ENCODE data around the gene PKNOX1.
"Not testable (repeated sequence)": the region's sequence is repeated elsewhere in the genome, so short reads cannot be mapped to it uniquely, and the experiment has no call there.

PKNOX1 gene

DNA sequence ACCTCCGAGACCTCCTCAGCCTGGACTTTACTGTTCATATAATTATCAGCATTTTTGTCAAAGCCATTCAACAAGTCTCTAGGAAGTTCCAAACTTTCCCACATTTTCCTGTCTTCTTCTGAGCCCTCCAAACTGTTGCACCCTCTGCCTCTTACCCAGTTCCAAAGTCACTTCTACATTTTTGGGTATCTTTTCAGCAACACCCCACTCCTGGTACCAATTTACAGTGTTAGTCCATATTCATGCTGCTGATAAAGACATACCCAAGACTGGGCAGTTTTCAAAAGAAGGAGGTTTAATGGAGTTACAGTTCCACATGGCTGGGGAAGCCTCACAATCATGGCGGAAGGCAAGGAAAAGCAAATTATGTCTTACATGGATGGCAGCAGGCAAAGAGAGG lies 25.7 kb downstream of the PKNOX1 start:
- not testable (repeated sequence) for H3K4me3 ChIP-seq (ENCODE audit: insufficient read depth, low read depth, low read length, poor library complexity, severe bottlenecking); DNase-seq; H3K27ac ChIP-seq (ENCODE audit: insufficient read depth, low read length, poor library complexity, severe bottlenecking); H3K27me3 ChIP-seq (replicated peaks; ENCODE audit: control insufficient read depth, insufficient read depth, low read length, poor library complexity, severe bottlenecking); H3K9me3 ChIP-seq (ENCODE audit: control insufficient read depth, low read length); H3K36me3 ChIP-seq (ENCODE audit: control insufficient read depth, insufficient read depth, low read length); H3K4me1 ChIP-seq (ENCODE audit: control insufficient read depth, insufficient read depth, low read length, poor library complexity, severe bottlenecking)

DNA sequence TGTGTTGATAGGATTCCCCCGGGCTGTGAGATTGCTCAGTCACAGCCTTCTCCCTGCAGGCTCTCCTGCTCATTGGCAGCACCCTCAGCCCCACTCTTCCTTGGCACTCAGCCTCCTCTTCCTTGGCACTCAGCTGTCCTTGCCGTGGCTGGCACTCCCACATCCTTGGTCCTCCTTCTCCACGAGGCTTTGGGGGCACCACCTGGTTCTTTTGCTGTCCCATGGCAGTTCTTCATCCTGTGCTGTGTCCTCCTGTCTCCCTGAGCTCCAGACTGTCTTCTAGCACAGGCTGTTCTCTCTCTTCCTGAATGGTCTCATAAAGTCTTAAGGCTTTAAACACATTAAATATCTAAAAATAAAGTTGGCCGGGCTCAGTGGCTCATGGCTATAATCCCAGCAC lies 27.0 kb downstream of the PKNOX1 start:
- Histone ChIP-seq H3K4me1 (ENCODE audit: control insufficient read depth, insufficient read depth, low read length, poor library complexity, severe bottlenecking) (no peaks in the 10 kb centered on the region), H3K27me3 (replicated peaks; ENCODE audit: control insufficient read depth, insufficient read depth, low read length, poor library complexity, severe bottlenecking) (no peaks in the 10 kb centered on the region), H3K27ac (ENCODE audit: insufficient read depth, low read length, poor library complexity, severe bottlenecking) (no peak overlapping the region), H3K36me3 (ENCODE audit: control insufficient read depth, insufficient read depth, low read length) (peaks cover 10% of the 10 kb centered on the region), H3K9me3 (ENCODE audit: control insufficient read depth, low read length) (no peaks in the 10 kb centered on the region), H3K4me3 (ENCODE audit: insufficient read depth, low read depth, low read length, poor library complexity, severe bottlenecking) (no peak overlapping the region)
- DNase-seq = no peak

DNA sequence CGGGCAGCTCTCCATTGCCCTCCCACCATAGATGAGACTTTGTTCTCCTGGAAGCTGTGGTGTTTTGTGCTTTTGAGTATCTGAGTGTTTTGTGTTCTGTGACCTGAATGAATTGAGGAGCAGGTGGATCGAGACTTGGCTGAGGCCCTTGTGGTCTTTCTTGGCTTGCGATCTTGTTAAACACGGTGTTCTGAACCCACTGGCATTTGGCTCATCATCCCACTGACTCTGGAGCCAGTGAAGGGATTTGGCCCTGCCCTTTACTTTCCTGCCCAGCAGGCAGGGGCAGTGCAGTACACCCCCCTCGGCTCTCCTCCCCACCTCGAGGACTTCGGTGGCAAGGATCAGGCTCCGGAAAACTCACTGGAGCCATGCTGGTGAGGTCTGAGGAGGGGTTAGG lies 30.6 kb downstream of the PKNOX1 start:
- Histone ChIP-seq H3K36me3 (ENCODE audit: control insufficient read depth, insufficient read depth, low read length) (peaks cover 25% of the 10 kb centered on the region), H3K27ac (ENCODE audit: insufficient read depth, low read length, poor library complexity, severe bottlenecking) (no peak overlapping the region), H3K9me3 (ENCODE audit: control insufficient read depth, low read length) (no peaks in the 10 kb centered on the region), H3K4me3 (ENCODE audit: insufficient read depth, low read depth, low read length, poor library complexity, severe bottlenecking) (no peak overlapping the region), H3K27me3 (replicated peaks; ENCODE audit: control insufficient read depth, insufficient read depth, low read length, poor library complexity, severe bottlenecking) (no peaks in the 10 kb centered on the region), H3K4me1 (ENCODE audit: control insufficient read depth, insufficient read depth, low read length, poor library complexity, severe bottlenecking) (no peaks in the 10 kb centered on the region)
- DNase-seq = no peak

DNA sequence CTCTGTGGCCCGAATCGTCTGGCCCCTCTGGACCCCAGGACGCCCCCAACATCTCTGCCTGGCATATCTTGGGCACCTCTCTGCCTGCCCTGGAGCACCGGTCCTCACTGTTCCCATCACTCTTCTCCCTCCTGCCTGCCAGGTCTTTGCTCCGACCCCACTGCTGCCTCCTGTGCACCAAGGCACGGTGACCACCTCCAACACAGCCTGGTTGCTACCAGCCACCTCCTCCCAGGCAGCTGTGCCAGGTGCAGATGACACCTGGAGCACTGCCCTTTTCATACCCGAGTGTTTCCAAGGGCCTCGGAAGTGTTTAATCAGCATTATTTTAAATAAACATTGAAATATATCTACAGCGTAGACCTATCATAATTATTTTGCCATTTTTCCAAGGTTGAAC lies 31.3 kb downstream of the PKNOX1 start:
- DNase-seq = no peak
- Histone ChIP-seq H3K9me3 (ENCODE audit: control insufficient read depth, low read length) (no peaks in the 10 kb centered on the region), H3K4me1 (ENCODE audit: control insufficient read depth, insufficient read depth, low read length, poor library complexity, severe bottlenecking) (no peaks in the 10 kb centered on the region), H3K27me3 (replicated peaks; ENCODE audit: control insufficient read depth, insufficient read depth, low read length, poor library complexity, severe bottlenecking) (no peaks in the 10 kb centered on the region), H3K4me3 (ENCODE audit: insufficient read depth, low read depth, low read length, poor library complexity, severe bottlenecking) (no peak overlapping the region), H3K36me3 (ENCODE audit: control insufficient read depth, insufficient read depth, low read length) (peaks cover 25% of the 10 kb centered on the region), H3K27ac (ENCODE audit: insufficient read depth, low read length, poor library complexity, severe bottlenecking) (no peak overlapping the region)

DNA sequence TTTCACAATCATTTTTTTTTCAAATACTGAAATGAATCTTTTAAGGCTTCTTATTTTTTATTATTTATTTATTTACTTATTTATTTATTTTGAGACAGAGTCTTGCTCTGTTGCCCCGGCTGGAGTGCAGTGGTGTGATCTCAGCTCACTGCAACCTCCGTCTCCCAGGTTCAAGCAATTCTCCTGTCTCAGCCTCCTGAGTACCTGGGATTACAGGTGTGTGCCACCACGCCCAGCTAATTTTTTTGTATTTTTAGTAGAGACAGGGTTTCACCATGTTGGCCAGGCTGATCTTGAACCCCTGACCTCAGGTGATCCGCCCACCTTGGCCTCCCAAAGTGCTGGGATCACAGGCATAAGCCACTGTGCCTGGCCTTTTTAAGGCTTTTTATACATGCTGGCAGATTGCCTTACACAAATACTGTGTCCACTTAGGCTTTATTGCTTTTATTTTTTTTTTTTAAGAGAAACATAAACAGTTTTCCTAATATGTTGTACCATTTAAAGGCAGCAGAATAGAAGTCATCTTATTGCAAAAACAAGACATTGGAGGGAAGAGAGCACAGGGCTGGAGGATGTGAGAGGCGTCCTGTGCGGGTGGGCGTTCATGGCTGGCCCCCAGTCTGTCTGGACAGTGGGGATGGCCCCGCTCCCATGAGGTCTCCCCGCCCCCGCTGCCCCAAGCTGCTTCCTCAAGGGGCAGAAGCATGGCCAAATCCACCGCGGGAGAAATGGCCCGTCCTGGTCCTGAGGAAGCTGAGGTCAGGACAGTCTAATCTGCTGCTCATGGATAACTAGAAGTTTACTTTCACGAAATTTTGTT lies 31.9 kb downstream of the PKNOX1 start:
- not testable (repeated sequence) for H3K9me3 ChIP-seq (ENCODE audit: control insufficient read depth, low read length); DNase-seq; H3K27ac ChIP-seq (ENCODE audit: insufficient read depth, low read length, poor library complexity, severe bottlenecking); H3K27me3 ChIP-seq (replicated peaks; ENCODE audit: control insufficient read depth, insufficient read depth, low read length, poor library complexity, severe bottlenecking); H3K4me1 ChIP-seq (ENCODE audit: control insufficient read depth, insufficient read depth, low read length, poor library complexity, severe bottlenecking); H3K4me3 ChIP-seq (ENCODE audit: insufficient read depth, low read depth, low read length, poor library complexity, severe bottlenecking)
- H3K36me3 ChIP-seq (ENCODE audit: control insufficient read depth, insufficient read depth, low read length) = peaks cover 26% of the 10 kb centered on the region

DNA sequence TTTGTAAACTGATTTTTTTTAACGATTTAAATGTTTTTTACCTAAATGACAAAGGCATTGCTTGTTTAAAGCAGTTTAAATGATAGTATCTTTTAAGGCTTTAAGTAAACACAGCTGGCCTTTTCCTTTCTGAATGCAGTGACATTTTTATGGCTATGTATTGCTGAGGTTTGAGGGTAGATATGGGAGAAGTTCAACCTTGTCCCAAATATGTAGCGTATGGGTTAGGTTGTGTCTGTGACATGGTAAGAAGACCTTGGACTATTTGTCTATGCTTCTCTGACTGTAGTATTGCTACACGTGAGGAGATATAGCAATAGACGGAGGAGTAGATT lies 32.5 kb downstream of the PKNOX1 start:
- H3K27me3 ChIP-seq (replicated peaks; ENCODE audit: control insufficient read depth, insufficient read depth, low read length, poor library complexity, severe bottlenecking) = no peaks in the 10 kb centered on the region
- peaks cover 30% of the 10 kb centered on the region for H3K36me3 ChIP-seq (ENCODE audit: control insufficient read depth, insufficient read depth, low read length)
- no peak for DNase-seq
- no peak overlapping the region for H3K4me3 ChIP-seq (ENCODE audit: insufficient read depth, low read depth, low read length, poor library complexity, severe bottlenecking)
- no peaks in the 10 kb centered on the region for H3K4me1 ChIP-seq (ENCODE audit: control insufficient read depth, insufficient read depth, low read length, poor library complexity, severe bottlenecking)
- H3K9me3 ChIP-seq (ENCODE audit: control insufficient read depth, low read length) = no peaks in the 10 kb centered on the region
- H3K27ac ChIP-seq (ENCODE audit: insufficient read depth, low read length, poor library complexity, severe bottlenecking) = no peak overlapping the region

DNA sequence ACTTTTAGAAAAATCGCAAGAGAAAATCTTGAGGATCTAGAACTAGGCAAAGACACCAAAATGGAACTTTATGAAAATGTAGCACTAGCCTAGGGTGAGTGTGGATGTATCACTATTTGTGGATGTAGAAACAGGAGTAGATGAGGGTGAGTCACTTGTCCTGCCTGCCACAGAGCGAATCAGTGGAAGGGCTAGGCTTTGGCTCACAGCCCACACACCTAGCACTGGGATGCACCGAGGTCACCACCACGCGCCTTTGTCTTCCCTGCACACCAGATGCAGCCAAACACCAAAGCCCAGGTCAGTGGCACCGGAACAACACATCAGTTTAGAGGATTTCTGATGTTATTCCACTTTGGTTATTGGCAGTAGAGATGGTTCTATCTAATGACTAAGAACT lies 38.2 kb downstream of the PKNOX1 start:
- no peaks in the 10 kb centered on the region for H3K9me3 ChIP-seq (ENCODE audit: control insufficient read depth, low read length)
- H3K27ac ChIP-seq (ENCODE audit: insufficient read depth, low read length, poor library complexity, severe bottlenecking) = no peak overlapping the region
- no peaks in the 10 kb centered on the region for H3K4me1 ChIP-seq (ENCODE audit: control insufficient read depth, insufficient read depth, low read length, poor library complexity, severe bottlenecking)
- peaks cover 40% of the 10 kb centered on the region for H3K36me3 ChIP-seq (ENCODE audit: control insufficient read depth, insufficient read depth, low read length)
- no peak overlapping the region for H3K4me3 ChIP-seq (ENCODE audit: insufficient read depth, low read depth, low read length, poor library complexity, severe bottlenecking)
- H3K27me3 ChIP-seq (replicated peaks; ENCODE audit: control insufficient read depth, insufficient read depth, low read length, poor library complexity, severe bottlenecking) = no peaks in the 10 kb centered on the region
- no peak for DNase-seq

DNA sequence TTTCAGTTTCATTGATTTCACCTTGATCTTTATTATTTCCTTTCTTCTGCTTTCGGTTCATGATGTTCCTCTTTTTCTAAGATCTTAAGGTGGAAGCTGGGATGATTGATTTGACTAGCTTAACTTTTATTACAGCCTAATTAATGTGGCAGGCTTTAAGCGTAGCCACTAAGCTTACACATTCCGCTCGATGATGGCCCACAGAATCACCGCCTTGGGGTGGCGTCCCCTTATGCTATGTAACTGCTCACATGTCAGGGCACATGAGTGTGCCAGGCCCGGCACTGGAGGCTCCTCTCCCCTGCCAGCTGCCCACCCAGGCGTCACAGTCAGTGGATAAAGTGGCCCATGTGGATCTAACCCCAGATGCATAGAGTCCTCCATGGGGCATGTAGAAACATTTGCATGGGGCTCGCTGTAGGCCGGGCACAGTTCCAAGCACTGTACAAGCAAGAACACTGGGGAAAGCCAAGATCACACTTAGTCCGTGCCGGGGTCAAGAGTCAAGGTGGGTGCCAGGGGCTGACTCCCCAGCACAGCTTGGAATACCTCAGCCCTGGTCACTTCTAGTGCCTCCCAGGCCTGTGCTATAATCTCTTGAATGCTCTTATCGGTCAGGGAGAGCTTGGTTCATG lies 41.7 kb downstream of the PKNOX1 start:
- Histone ChIP-seq H3K4me3 (ENCODE audit: insufficient read depth, low read depth, low read length, poor library complexity, severe bottlenecking) (no peak overlapping the region), H3K36me3 (ENCODE audit: control insufficient read depth, insufficient read depth, low read length) (peaks cover 46% of the 10 kb centered on the region)
- no peak for DNase-seq

DNA sequence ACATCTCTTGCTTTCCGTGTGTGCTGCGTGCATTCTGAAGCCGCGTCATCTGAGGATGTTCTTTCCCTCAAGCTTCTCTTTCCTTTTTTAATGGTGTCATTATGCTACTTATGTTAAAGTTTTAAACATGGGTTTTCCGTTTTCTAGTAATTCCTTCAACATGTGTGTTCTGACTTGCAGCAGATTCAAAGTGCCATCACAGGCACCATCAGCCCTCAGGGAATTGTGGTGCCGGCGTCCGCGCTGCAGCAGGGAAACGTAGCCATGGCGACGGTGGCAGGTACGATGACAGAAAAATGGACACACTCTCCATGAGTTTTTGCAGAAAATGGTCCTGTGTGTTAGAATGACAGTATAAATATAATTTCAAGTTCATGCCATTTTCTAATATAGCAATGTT lies 42.4 kb downstream of the PKNOX1 start:
- Histone ChIP-seq H3K27me3 (replicated peaks; ENCODE audit: control insufficient read depth, insufficient read depth, low read length, poor library complexity, severe bottlenecking) (no peaks in the 10 kb centered on the region), H3K4me3 (ENCODE audit: insufficient read depth, low read depth, low read length, poor library complexity, severe bottlenecking) (no peak overlapping the region), H3K36me3 (ENCODE audit: control insufficient read depth, insufficient read depth, low read length) (peaks cover 48% of the 10 kb centered on the region)

More for the DNA sequence above, 41.7 kb downstream of the PKNOX1 start:
- H3K27ac ChIP-seq (ENCODE audit: insufficient read depth, low read length, poor library complexity, severe bottlenecking) = no peak overlapping the region
- no peaks in the 10 kb centered on the region for H3K4me1 ChIP-seq (ENCODE audit: control insufficient read depth, insufficient read depth, low read length, poor library complexity, severe bottlenecking)
- H3K9me3 ChIP-seq (ENCODE audit: control insufficient read depth, low read length) = no peaks in the 10 kb centered on the region
- H3K27me3 ChIP-seq (replicated peaks; ENCODE audit: control insufficient read depth, insufficient read depth, low read length, poor library complexity, severe bottlenecking) = no peaks in the 10 kb centered on the region

DNA sequence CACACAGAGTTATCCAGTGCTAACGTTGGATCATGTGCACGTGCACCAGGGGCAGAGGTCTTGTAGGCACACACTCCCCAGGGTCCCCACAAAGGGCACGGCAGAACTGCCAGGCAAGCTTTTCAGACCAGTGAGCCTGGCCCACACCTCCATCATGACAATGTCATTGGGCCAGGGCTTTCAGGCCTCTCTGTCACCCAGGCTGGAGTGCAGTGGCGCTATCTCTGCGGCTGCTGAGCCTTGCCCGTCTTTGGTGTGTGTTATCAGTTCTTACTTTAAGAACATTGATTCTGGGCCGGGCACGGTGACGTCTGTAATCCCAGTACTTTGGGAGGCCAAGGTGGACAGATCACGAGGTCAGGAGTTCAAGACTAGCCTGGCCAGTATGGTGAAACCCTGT lies 44.2 kb downstream of the PKNOX1 start:
- Histone ChIP-seq H3K4me1 (ENCODE audit: control insufficient read depth, insufficient read depth, low read length, poor library complexity, severe bottlenecking) (no peaks in the 10 kb centered on the region), H3K36me3 (ENCODE audit: control insufficient read depth, insufficient read depth, low read length) (peaks cover 46% of the 10 kb centered on the region), H3K27me3 (replicated peaks; ENCODE audit: control insufficient read depth, insufficient read depth, low read length, poor library complexity, severe bottlenecking) (no peaks in the 10 kb centered on the region), H3K4me3 (ENCODE audit: insufficient read depth, low read depth, low read length, poor library complexity, severe bottlenecking) (no peak overlapping the region), H3K27ac (ENCODE audit: insufficient read depth, low read length, poor library complexity, severe bottlenecking) (no peak overlapping the region), H3K9me3 (ENCODE audit: control insufficient read depth, low read length) (no peaks in the 10 kb centered on the region)
- DNase-seq = no peak

More for the DNA sequence above, 42.4 kb downstream of the PKNOX1 start:
- no peaks in the 10 kb centered on the region for H3K9me3 ChIP-seq (ENCODE audit: control insufficient read depth, low read length)
- no peak overlapping the region for H3K27ac ChIP-seq (ENCODE audit: insufficient read depth, low read length, poor library complexity, severe bottlenecking)
- no peak for DNase-seq
- H3K4me1 ChIP-seq (ENCODE audit: control insufficient read depth, insufficient read depth, low read length, poor library complexity, severe bottlenecking) = no peaks in the 10 kb centered on the region
